ENCODE results near the gene JCAD. TPM values are rescaled to one million over a fixed set of nuclear protein-coding genes. Genes with fewer than 3 reads are reported as not detected.

The JCAD gene
- total RNA-seq, 2 donors from 2014 or later = 8.3 to 113 TPM

GRCh38 chr10:30073767-30074060 lies 14.3 kb upstream of the JCAD start:
- H3K9me3 ChIP-seq = no peaks in the 10 kb centered on the region
- WGBS = 83% methylated on average over 4 of the region's 4 CpGs
- TF ChIP-seq CTCF (IDR thresholded peaks at IDR 0.05) = no peak
- no peak for TF ChIP-seq POLR2A (IDR thresholded peaks at IDR 0.05)
- TF ChIP-seq POLR2AphosphoS5 (IDR thresholded peaks at IDR 0.05) = no peak
- no peaks in the 10 kb centered on the region for H3K27me3 ChIP-seq (replicated peaks; ENCODE audit: insufficient read depth)
- H3K4me1 ChIP-seq (replicated peaks) = no peaks in the 10 kb centered on the region
- H3K36me3 ChIP-seq = no peaks in the 10 kb centered on the region
- no peak overlapping the region for H3K27ac ChIP-seq
- intact Hi-C loops (cut with DNase I) = no loop called here
- DNase-seq (ENCODE audit: low spot score) = no peak
- H3K4me3 ChIP-seq = no peak overlapping the region

GRCh38 chr10:30073045-30073766 lies 13.8 kb upstream of the JCAD start:
- no peak for DNase-seq (ENCODE audit: low spot score)
- no peak overlapping the region for H3K27ac ChIP-seq
- H3K27me3 ChIP-seq (replicated peaks; ENCODE audit: insufficient read depth) = no peaks in the 10 kb centered on the region
- no peaks in the 10 kb centered on the region for H3K4me1 ChIP-seq (replicated peaks)
- WGBS = 94% methylated on average over 6 of the region's 6 CpGs
- no peaks in the 10 kb centered on the region for H3K9me3 ChIP-seq
- H3K36me3 ChIP-seq = no peaks in the 10 kb centered on the region
- no peak for TF ChIP-seq CTCF (IDR thresholded peaks at IDR 0.05)
- TF ChIP-seq POLR2AphosphoS5 (IDR thresholded peaks at IDR 0.05) = no peak
- TF ChIP-seq POLR2A (IDR thresholded peaks at IDR 0.05) = no peak
- intact Hi-C loops (cut with DNase I) = no loop called here
- no peak overlapping the region for H3K4me3 ChIP-seq

GRCh38 chr10:30072068-30072467 lies 12.7 kb upstream of the JCAD start:
- TF ChIP-seq CTCF (IDR thresholded peaks at IDR 0.05) (no peak), POLR2A (IDR thresholded peaks at IDR 0.05) (no peak), POLR2AphosphoS5 (IDR thresholded peaks at IDR 0.05) (no peak)
- no peaks in the 10 kb centered on the region for H3K27me3 ChIP-seq (replicated peaks; ENCODE audit: insufficient read depth)
- no peak for DNase-seq (ENCODE audit: low spot score)
- intact Hi-C loops (cut with DNase I) = no loop called here
- no peaks in the 10 kb centered on the region for H3K36me3 ChIP-seq
- H3K4me3 ChIP-seq = no peak overlapping the region
- H3K27ac ChIP-seq = no peak overlapping the region
- no peaks in the 10 kb centered on the region for H3K9me3 ChIP-seq
- H3K4me1 ChIP-seq (replicated peaks) = no peaks in the 10 kb centered on the region

- TF ChIP-seq POLR2A (IDR thresholded peaks at IDR 0.05) = no peak
- TF ChIP-seq POLR2AphosphoS5 (IDR thresholded peaks at IDR 0.05) = no peak
- no peak for TF ChIP-seq CTCF (IDR thresholded peaks at IDR 0.05)
- Histone ChIP-seq H3K27ac (no peak overlapping the region), H3K9me3 (no peaks in the 10 kb centered on the region), H3K4me3 (no peak overlapping the region), H3K27me3 (replicated peaks; ENCODE audit: insufficient read depth) (no peaks in the 10 kb centered on the region), H3K36me3 (no peaks in the 10 kb centered on the region), H3K4me1 (replicated peaks) (no peaks in the 10 kb centered on the region)
- no peak for DNase-seq (ENCODE audit: low spot score)
- intact Hi-C loops (cut with DNase I) = no loop called here
- WGBS = 74% methylated on average over 11 of the region's 11 CpGs
Observed at GRCh38 chr10:30070001-30070685, 10.8 kb upstream of the JCAD start.

Measured in prostate gland (tissue), 2 donors.